WERI-Rb-1 (cell line): ENCODE measurements around the gene CPNE7.

Experiments used
- DNase-seq: peaks from one replicate; pipeline ENCODE4 v3.0.0-alpha.2; 2020
- H3K27ac ChIP-seq: fragments of 250-450 bp; sonication (Bioruptor Pico); 2 replicates; pipeline ENCODE4 v1.5.1; 2020; ENCODE audit warnings: mild to moderate bottlenecking, moderate library complexity
- H3K27me3 ChIP-seq: fragments of 250-450 bp; sonication (Bioruptor Pico); 2 replicates; pipeline ENCODE4 v1.5.1; 2021; ENCODE audit warnings: mild to moderate bottlenecking, low read depth, moderate library complexity; ENCODE audit not compliant: insufficient read depth, severe bottlenecking
- H3K36me3 ChIP-seq: fragments of 250-450 bp; sonication (Bioruptor Pico); 2 replicates; pipeline ENCODE4 v1.5.1; 2020; ENCODE audit warnings: mild to moderate bottlenecking, moderate library complexity
- H3K4me3 ChIP-seq: 2 replicates; pipeline ENCODE4 v1.5.1; 2011; ENCODE audit warnings: low read depth, mild to moderate bottlenecking, control low read depth, low read length
- H3K9me3 ChIP-seq: fragments of 250-450 bp; sonication (Bioruptor Pico); 2 replicates; pipeline ENCODE4 v1.5.1; 2021; ENCODE audit warnings: mild to moderate bottlenecking, moderate library complexity; ENCODE audit not compliant: severe bottlenecking
- TF ChIP-seq, protein P1 (sequence below): IDR thresholded peaks from 2 replicates; pipeline ENCODE4 v1.5.1; 2011; ENCODE audit warnings: low read depth, mild to moderate bottlenecking, control low read depth, inconsistent platforms, low read length

The CPNE7 gene

DNA sequence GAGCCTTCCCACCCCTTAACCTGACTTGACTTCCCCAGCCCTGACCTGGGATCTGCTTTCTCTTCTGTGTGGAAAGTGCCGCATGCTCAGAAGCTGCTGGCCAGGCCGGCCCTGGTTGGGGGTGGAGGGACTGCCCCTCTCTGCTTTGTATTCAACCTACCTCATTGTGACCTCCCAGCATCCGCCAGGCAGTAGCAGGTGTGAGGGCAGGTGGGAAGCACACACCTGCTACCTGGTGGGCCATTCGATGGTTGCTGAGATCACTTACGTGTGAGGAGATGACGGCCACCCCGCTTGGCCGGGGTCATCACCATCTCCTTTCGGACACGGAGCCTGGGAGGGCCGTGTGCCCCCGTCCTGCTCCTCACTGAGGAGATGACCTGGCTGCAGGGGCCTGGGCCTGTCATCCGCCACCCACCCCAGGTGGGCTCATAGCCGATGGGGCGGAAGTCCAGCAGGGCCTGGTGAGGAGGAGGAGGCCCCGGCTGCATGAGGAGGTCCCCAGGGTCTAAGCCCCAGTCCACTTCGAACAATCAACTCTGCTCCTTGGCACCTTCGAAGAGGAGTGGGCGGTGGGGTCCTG is 7.1 kb downstream of the CPNE7 start:
- no peak overlapping the region for H3K27ac ChIP-seq
- H3K27me3 ChIP-seq: no peaks in the 10 kb centered on the region

GRCh38 chr16:89583197-89583894 is 7.8 kb downstream of the CPNE7 start:
- Histone ChIP-seq H3K27ac (no peak overlapping the region), H3K36me3 (no peaks in the 10 kb centered on the region), H3K4me3 (no peak overlapping the region), H3K9me3 (no peaks in the 10 kb centered on the region), H3K27me3 (no peaks in the 10 kb centered on the region)
- no peak for DNase-seq
- TF ChIP-seq, protein P1, sequence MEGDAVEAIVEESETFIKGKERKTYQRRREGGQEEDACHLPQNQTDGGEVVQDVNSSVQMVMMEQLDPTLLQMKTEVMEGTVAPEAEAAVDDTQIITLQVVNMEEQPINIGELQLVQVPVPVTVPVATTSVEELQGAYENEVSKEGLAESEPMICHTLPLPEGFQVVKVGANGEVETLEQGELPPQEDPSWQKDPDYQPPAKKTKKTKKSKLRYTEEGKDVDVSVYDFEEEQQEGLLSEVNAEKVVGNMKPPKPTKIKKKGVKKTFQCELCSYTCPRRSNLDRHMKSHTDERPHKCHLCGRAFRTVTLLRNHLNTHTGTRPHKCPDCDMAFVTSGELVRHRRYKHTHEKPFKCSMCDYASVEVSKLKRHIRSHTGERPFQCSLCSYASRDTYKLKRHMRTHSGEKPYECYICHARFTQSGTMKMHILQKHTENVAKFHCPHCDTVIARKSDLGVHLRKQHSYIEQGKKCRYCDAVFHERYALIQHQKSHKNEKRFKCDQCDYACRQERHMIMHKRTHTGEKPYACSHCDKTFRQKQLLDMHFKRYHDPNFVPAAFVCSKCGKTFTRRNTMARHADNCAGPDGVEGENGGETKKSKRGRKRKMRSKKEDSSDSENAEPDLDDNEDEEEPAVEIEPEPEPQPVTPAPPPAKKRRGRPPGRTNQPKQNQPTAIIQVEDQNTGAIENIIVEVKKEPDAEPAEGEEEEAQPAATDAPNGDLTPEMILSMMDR: no peak

More for the DNA sequence above, 7.1 kb downstream of the CPNE7 start:
- H3K4me3 ChIP-seq: no peak overlapping the region
- H3K36me3 ChIP-seq: no peaks in the 10 kb centered on the region
- no peak for DNase-seq
- no peaks in the 10 kb centered on the region for H3K9me3 ChIP-seq
- TF ChIP-seq, protein P1: no peak

- TF ChIP-seq, protein P1: no peak
- H3K27ac ChIP-seq: no peak overlapping the region
- no peaks in the 10 kb centered on the region for H3K27me3 ChIP-seq
- H3K9me3 ChIP-seq: no peaks in the 10 kb centered on the region
- H3K36me3 ChIP-seq: no peaks in the 10 kb centered on the region
- DNase-seq: no peak
- H3K4me3 ChIP-seq: no peak overlapping the region
These were observed 8.5 kb downstream of the CPNE7 start for GRCh38 chr16:89583895-89584644.

DNA sequence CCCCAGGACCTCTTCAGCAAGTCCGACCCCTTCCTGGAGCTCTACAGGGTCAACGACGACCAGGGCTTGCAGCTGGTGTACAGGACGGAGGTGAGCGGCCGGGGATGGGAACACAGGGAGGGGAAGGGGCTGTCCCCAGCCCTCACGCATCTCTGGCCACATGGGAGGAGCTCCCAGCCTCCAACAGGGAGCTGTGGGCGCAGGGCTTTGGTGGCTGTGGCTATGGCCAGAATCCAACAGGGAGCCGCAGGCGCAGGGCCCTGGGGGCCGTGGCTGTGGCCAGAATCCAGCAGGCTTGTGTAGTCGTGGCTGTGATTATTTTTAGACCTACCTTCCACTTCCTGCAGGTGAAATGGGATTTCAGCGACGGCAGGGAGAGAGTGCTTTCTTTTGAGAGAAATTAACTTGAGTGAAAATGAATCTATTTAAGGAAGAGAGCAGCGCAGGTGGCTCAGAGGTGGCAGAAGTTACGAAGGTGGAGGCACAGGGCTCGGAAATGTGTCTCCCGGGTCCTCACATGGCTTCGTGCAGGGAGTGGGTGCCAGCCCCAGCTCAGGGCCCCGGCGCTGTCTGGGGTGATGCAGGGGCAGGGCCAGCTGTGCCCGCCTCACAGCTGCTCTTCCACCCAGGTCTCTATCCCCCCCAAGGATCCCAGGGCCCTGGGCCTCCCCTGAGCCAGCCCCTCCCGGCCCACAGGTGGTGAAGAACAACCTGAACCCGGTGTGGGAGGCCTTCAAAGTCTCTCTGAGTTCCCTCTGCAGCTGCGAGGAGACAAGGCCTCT is 9.4 kb downstream of the CPNE7 start:
- Histone ChIP-seq H3K36me3 (no peaks in the 10 kb centered on the region), H3K4me3 (no peak overlapping the region), H3K27me3 (no peaks in the 10 kb centered on the region), H3K9me3 (no peaks in the 10 kb centered on the region), H3K27ac (no peak overlapping the region)
- no peak for DNase-seq
- TF ChIP-seq, protein P1: no peak

- Histone ChIP-seq H3K27ac (no peak overlapping the region), H3K36me3 (no peaks in the 10 kb centered on the region), H3K27me3 (no peaks in the 10 kb centered on the region), H3K9me3 (no peaks in the 10 kb centered on the region), H3K4me3 (no peak overlapping the region)
- no peak for DNase-seq
- TF ChIP-seq, protein P1: no peak
These were observed 10.7 kb downstream of the CPNE7 start for GRCh38 chr16:89586218-89586617.
